GM23338 (cell line): ENCODE results near the gene DLGAP4. TPM values are rescaled to one million over a fixed set of nuclear protein-coding genes. Genes with fewer than 3 reads are reported as not detected.

Experiments
- ATAC-seq: fragments of 200-7000 bp; cut with Tn5 transposase; 3 replicates; pipeline ENCODE4 v1.9.1; 2020
- DNase-seq: peaks from one replicate; pipeline ENCODE4 v3.0.0-alpha.2; 2015; ENCODE audit warnings: low spot score
- H2AFZ ChIP-seq: fragments of 200-600 bp; sonication (generic); 2 replicates; pipeline ENCODE4 v1.8.0; 2016; ENCODE audit warnings: antibody characterized with exemption, mild to moderate bottlenecking, moderate library complexity
- H3F3A ChIP-seq: fragments of 200-600 bp; sonication (generic); replicated peaks from 2 replicates; pipeline ENCODE4 v1.8.0; 2017; ENCODE audit warnings: antibody characterized with exemption, mixed run types, low read depth
- H3K27ac ChIP-seq: fragments of 200-600 bp; sonication (generic); 2 replicates; pipeline ENCODE4 v1.6.1; 2016; ENCODE audit warnings: low read depth
- H3K27me3 ChIP-seq: fragments of 200-600 bp; sonication (generic); 2 replicates; pipeline ENCODE4 v1.8.0; 2016; ENCODE audit warnings: mild to moderate bottlenecking, mixed run types, moderate library complexity; ENCODE audit not compliant: insufficient read depth
- H3K36me3 ChIP-seq: fragments of 200-600 bp; sonication (generic); 2 replicates; pipeline ENCODE4 v1.8.0; 2016; ENCODE audit warnings: mild to moderate bottlenecking; ENCODE audit not compliant: insufficient read depth
- H3K4me1 ChIP-seq: fragments of 200-600 bp; sonication (generic); 2 replicates; pipeline ENCODE4 v1.8.0; 2016; ENCODE audit warnings: mild to moderate bottlenecking, moderate library complexity; ENCODE audit not compliant: insufficient read depth
- H3K4me2 ChIP-seq: fragments of 200-600 bp; sonication (generic); 2 replicates; pipeline ENCODE4 v1.7.1; 2017; ENCODE audit warnings: mixed run types
- H3K4me3 ChIP-seq: fragments of 200-600 bp; sonication (generic); 2 replicates; pipeline ENCODE4 v1.6.1; 2016; ENCODE audit warnings: mixed run types
- H3K79me2 ChIP-seq: fragments of 200-600 bp; sonication (generic); replicated peaks from 2 replicates; pipeline ENCODE4 v1.8.0; 2017; ENCODE audit warnings: mild to moderate bottlenecking; ENCODE audit not compliant: insufficient read depth
- H3K9me2 ChIP-seq: fragments of 200-600 bp; sonication (generic); 2 replicates; pipeline ENCODE4 v1.8.0; 2017; ENCODE audit not compliant: insufficient read depth
- H4K20me1 ChIP-seq: fragments of 200-600 bp; sonication (generic); replicated peaks from 2 replicates; pipeline ENCODE4 v1.8.0; 2017; ENCODE audit warnings: mild to moderate bottlenecking; ENCODE audit not compliant: insufficient read depth
- H3K27ac Mint-ChIP-seq: 2 replicates; pipeline ENCODE4 v1.8.0; 2020; ENCODE audit warnings: inconsistent platforms, mild to moderate bottlenecking, moderate library complexity, mixed read lengths
- H3K27me3 Mint-ChIP-seq: 3 replicates; pipeline ENCODE4 v1.8.0; 2022; ENCODE audit warnings: low read depth, mild to moderate bottlenecking, moderate library complexity, mixed read lengths, inconsistent platforms; ENCODE audit not compliant: insufficient read depth, poor library complexity
- H3K36me3 Mint-ChIP-seq: 3 replicates; pipeline ENCODE4 v1.8.0; 2021; ENCODE audit warnings: low read depth, mild to moderate bottlenecking, inconsistent platforms, moderate library complexity, mixed read lengths
- H3K4me1 Mint-ChIP-seq: 3 replicates; pipeline ENCODE4 v1.8.0; 2020; ENCODE audit warnings: mild to moderate bottlenecking, inconsistent platforms, mixed read lengths
- H3K4me3 Mint-ChIP-seq: 3 replicates; pipeline ENCODE4 v1.8.0; 2021; ENCODE audit warnings: moderate library complexity, mild to moderate bottlenecking, inconsistent platforms, mixed read lengths
- H3K9me3 Mint-ChIP-seq: 3 replicates; pipeline ENCODE4 v1.8.0; 2020; ENCODE audit warnings: moderate library complexity, mild to moderate bottlenecking, inconsistent platforms, mixed read lengths
- CREB1 ChIP-seq: fragments of 250-450 bp; sonication (Bioruptor Pico); IDR thresholded peaks from 2 replicates; pipeline ENCODE4 v1.5.0; 2020; ENCODE audit warnings: low read depth, mild to moderate bottlenecking, moderate library complexity
- CTCF ChIP-seq, 2 experiments: fragments of 200-600 bp in 1 of 2; sonication (generic) in 1 of 2; conservative IDR thresholded peaks; 2 replicates each; pipeline versions ENCODE4 v1.5.1 to v1.6.1; 2016 to 2017; ENCODE audit warnings: antibody characterized with exemption in 2 of 2, low read depth in 2 of 2, mild to moderate bottlenecking in 2 of 2, moderate library complexity in 1 of 2
- ETS1 ChIP-seq: IDR thresholded peaks from 2 replicates; pipeline ENCODE4 v1.6.1; 2016; ENCODE audit warnings: antibody characterized with exemption
- EZH2 ChIP-seq: fragments of 200-600 bp; sonication (generic); IDR thresholded peaks from one replicate; pipeline ENCODE4 v1.8.0; 2017; ENCODE audit warnings: antibody characterized with exemption, mild to moderate bottlenecking, low read depth; ENCODE audit not compliant: unreplicated experiment
- EZH2phosphoT487 ChIP-seq: fragments of 200-600 bp; sonication (generic); IDR thresholded peaks from one replicate; pipeline ENCODE4 v1.8.1; 2018; ENCODE audit warnings: antibody characterized with exemption; ENCODE audit not compliant: unreplicated experiment
- JUNB ChIP-seq: IDR thresholded peaks from one replicate; pipeline ENCODE4 v1.6.1; 2016; ENCODE audit warnings: antibody characterized with exemption; ENCODE audit not compliant: unreplicated experiment
- NANOG ChIP-seq: IDR thresholded peaks from 2 replicates; pipeline ENCODE4 v1.6.1; 2016; ENCODE audit warnings: antibody characterized with exemption, borderline replicate concordance
- POLR2AphosphoS5 ChIP-seq: IDR thresholded peaks from 2 replicates; pipeline ENCODE4 v1.6.1; 2016; ENCODE audit warnings: antibody characterized with exemption, low read depth
- REST ChIP-seq: IDR thresholded peaks from one replicate; pipeline ENCODE4 v1.6.1; 2018; ENCODE audit warnings: antibody characterized with exemption; ENCODE audit not compliant: unreplicated experiment
- STAT1 ChIP-seq: IDR thresholded peaks from one replicate; pipeline ENCODE4 v1.6.1; 2016; ENCODE audit warnings: antibody characterized with exemption; ENCODE audit not compliant: unreplicated experiment
- ZNF114 ChIP-seq: fragments of 250-450 bp; sonication (Bioruptor Pico); IDR thresholded peaks from 2 replicates; pipeline ENCODE4 v1.5.0; 2020; ENCODE audit warnings: mild to moderate bottlenecking, moderate library complexity
- ZNF331 ChIP-seq: fragments of 250-450 bp; sonication (Bioruptor Pico); IDR thresholded peaks from 2 replicates; pipeline ENCODE4 v1.5.0; 2020; ENCODE audit warnings: low read depth, mild to moderate bottlenecking, moderate library complexity
- ZNF462 ChIP-seq: fragments of 250-450 bp; sonication (Bioruptor Pico); IDR thresholded peaks from 2 replicates; pipeline ENCODE4 v1.5.0; 2020; ENCODE audit warnings: mild to moderate bottlenecking, moderate library complexity
- polyA plus RNA-seq: library from polyadenylated mRNA; unstranded; fragments of >200 nt; fragmentation: Nextera tagmentation; extraction: Ambion mirVana; gene quantifications from 2 replicates; pipeline ENCODE4 v1.2.1, GENCODE V29; 2016
- total RNA-seq: library from RNA; depleted of rRNA; stranded (reverse); fragments of >200 nt; shearing (Covaris generic); gene quantifications from 2 replicates; pipeline ENCODE4 v1.2.3, GENCODE V29; 2014

DLGAP4 gene
- total and polyA plus RNA-seq, 2 experiments from 2014 or later, result 46.1 to 52.2 TPM

- no peaks in the 10 kb centered on the region for H3K4me1 ChIP-seq
- 0 out of 2 replicates have a peak, but pooled peaks cover 8% of the 10 kb centered on the region for H3F3A ChIP-seq
- no peaks in the 10 kb centered on the region for H3K27me3 ChIP-seq
- no peak overlapping the region for H3K27ac ChIP-seq
- H4K20me1 ChIP-seq, result peaks cover 7% of the 10 kb centered on the region; the same call in 1 of the 2 replicates
- H2AFZ ChIP-seq, result no peak overlapping the region
- H3K9me2 ChIP-seq, result no peaks in the 10 kb centered on the region
- no peaks in the 10 kb centered on the region for H3K79me2 ChIP-seq
- peaks cover 32% of the 10 kb centered on the region for H3K36me3 Mint-ChIP-seq
- no peaks in the 10 kb centered on the region for H3K27me3 Mint-ChIP-seq
- ATAC-seq (no peak; the same call in 2 of the 3 replicates), DNase-seq (no peak)
- TF ChIP-seq POLR2AphosphoS5, result no peak
- TF ChIP-seq ZNF331 (CRISPR knock-in tag), result no peak
- no peak for TF ChIP-seq EZH2phosphoT487
- TF ChIP-seq ZNF462 (CRISPR knock-in tag), result no peak
- no peak for TF ChIP-seq JUNB
- TF ChIP-seq EZH2, result no peak
- TF ChIP-seq CTCF (conservative IDR thresholded peaks at IDR 0.05; ENCODE audit: low read depth in 2 of 2), result no peak
- TF ChIP-seq ZNF114 (CRISPR knock-in tag), result no peak
- no peak for TF ChIP-seq STAT1
- no peak for TF ChIP-seq ETS1
- TF ChIP-seq REST, result no peak
- TF ChIP-seq CREB1 (CRISPR knock-in tag), result no peak
- no peak for TF ChIP-seq NANOG
- no peak overlapping the region for H3K27ac Mint-ChIP-seq
- H3K4me3 ChIP-seq, result no peak overlapping the region
- peaks cover 12% of the 10 kb centered on the region for H3K36me3 ChIP-seq
- no peaks in the 10 kb centered on the region for H3K4me1 Mint-ChIP-seq
- no peak overlapping the region for H3K4me3 Mint-ChIP-seq
- no peaks in the 10 kb centered on the region for H3K9me3 Mint-ChIP-seq
- no peak overlapping the region for H3K4me2 ChIP-seq
These were observed 222.2 kb downstream of the DLGAP4 start for GRCh38 chr20:36528176-36528874.
